GM21529 (cell line): Measurements from ENCODE around the gene C1orf74.

Source experiments
- ATAC-seq: cut with Tn5 transposase; IDR thresholded peaks from one replicate; pipeline ENCODE4 v1.9.1; 2021; ENCODE audit not compliant: unreplicated experiment

C1orf74 gene

DNA sequence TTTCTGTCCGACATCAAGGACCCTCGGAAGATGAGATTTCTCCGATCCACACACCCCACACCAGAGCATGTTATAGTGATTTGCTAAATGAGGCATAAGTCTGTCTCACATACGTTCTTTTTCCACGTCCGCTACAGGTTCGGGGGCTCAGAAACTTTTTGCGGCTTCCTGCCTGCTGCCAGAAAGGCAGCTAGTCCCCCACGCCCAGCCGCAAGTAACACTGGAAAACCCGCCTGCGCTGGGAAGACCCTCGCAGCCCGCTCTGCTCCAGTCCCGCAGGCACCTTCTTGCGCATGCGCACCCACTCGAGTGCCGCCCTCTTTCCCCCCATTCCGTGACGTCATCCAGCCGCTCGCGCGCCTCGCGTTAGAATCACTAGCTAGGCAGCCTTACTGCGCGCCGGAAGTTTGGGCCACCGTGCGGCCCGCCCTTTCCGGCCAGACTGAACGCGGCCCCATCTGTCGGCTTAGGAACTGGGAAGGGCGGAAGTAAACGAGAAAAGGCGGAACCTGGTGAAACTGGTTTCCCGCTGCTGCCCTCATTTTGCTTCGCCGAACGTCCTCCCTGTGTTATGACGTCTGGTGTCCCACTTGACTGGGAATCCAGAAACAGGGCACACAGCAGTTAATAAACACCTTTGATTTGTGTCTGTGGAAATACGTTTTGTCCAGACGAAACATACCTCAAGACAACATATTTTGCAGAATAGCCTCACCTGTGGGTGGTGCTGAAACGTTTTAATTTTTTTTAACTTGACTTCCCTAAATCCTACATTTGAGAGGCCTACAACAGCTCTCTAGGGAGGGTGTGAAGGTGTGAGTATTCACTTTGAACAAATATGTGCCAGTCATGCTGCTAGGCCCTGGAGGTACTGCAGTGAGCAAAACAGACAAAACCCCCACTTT, at the start of gene C1orf74:
TSS of gene C1orf74 (minus strand) at position 295 of the 905 bp plus-strand sequence. CDS start 925 bp downstream, outside the sequence.
- ATAC-seq = peak; percentile 99

DNA sequence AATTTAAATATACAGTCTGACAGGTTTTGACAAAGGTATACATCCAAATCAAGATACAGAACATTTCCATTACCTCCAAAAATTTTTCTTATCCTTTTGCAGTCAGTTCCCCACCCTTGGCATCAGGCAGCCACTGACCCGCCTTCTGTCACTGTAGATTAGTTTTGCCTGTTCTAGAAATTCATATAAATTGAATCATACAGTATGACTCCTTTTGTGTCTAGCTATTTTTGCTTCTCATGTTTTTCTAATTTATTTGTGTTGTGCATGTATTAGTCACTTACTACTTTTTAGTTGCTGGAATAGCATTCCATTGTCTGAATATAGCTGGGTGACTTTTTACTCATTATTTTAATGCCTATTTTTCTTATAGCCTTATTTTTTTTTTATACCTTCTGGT, 47.3 kb upstream of the C1orf74 start:
- ATAC-seq = no peak

DNA sequence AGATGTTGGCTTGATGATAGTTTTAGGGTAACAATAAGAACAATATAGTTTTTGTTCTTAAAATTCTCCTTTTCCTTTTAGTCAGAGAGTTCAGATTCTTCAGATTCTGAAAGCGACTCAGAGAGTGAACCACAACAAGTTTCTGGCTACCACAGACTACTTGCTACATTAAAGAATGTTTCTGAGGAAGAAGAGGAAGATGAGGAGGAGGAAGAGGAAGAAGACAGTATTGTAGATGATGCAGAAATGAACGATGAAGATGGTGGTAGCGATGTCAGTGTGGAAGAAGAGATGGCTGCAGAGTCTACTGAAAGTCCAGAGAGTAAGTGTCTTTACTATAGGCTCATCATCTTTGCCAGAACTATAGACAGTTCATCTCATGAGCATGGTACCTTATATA, 46.4 kb upstream of the C1orf74 start:
- ATAC-seq = no peak

DNA sequence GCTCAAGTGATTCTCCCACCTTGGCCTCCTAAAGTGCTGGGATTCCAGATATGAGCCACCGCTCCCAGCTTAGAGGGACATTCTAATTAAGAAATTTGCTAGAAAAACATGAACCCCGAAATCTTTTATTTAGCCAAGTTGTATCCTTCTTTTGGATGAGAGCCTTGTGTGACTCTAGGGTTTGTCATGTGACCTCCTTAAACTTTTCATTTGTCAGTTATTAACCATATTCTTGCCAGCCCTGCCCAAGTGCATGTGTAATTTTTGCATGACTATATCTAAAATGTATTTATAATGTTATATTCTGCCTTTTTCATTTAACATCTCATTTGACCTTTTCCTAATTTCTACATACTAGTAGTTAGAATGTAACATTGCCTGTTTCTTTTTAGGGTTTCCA, 45.4 kb upstream of the C1orf74 start:
- no peak for ATAC-seq

DNA sequence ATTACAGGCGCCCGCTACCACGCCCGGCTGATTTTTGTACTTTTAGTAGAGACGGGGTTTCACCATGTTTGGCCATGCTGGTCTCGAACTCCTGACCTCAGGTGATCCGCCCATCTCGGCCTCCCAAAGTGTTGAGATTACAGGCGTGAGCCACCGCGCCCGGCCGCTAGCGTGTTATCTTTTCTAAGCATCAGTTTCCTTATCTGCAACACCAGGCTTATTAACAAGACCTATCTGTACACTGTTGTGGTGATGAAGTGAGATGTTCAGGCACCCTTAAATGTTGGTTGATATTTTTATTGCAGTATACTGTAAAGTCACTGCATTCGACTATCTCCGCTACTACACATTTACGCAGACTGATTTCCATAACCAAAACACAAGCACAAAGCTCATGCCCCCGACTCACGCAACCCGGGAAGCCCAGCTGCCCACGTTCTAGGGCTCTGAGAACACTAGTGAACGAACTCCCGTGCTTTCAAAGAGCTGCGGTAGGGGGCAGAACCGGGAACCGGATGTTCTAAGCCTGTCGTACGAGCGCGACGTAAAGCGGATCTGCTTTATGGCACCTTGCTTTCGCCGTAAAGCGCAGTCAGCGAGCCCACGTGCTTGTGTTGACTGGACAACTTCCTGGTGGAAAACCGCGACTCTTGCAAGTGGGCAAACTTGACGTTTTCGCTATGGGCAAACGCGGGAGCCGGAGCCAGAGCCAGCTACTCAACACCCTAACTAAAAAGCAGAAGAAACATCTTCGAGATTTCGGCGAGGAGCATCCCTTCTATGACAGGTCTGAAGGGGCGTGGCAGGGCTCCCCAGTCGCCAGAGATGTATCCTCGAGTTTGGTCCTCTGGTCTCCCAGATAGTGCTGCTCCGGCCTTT, 43.3 kb upstream of the C1orf74 start, which contains the start of gene UTP25:
TSS of gene UTP25 (plus strand) at position 589 of the 879 bp plus-strand sequence. CDS start at position 681, 92 bp downstream.
- peak; percentile 90 for ATAC-seq

DNA sequence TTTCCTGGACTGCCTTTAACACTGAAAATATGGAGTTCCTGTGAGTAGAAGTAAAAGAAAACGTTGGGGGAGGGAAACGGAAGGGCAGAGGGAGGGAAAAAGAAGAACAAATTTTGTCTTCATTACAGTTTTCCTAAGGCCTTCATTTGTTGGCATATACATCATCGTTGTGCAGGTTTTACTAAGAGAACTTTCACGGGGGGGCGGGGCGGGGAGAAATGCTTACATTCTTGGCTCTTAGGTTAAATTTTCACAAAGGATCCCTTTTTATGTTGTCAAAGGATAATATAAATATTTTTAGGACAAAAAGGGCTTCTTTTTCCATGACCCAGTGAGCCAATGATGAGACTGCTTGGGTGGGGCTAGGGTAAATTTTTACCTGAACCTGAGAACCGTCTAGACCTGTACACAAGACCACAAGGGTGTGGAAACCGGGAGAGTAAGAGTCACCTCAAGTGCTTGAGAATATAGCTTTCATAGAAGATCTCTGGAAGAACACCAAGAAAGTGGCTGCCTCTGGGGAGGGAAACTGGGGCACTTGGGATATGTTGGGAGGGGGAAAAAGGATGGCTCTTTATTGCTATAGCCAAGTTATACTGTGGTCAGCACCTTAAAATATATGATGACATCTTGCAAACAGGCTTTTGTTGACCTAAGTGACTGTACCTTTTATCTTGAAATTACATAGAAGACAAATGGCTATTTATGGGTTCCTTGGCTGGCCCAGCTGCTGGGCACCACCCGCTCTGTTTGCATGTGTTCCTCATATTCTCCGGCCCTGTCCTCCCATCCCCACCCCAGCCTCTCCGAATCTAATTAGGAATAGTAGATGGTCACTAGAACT, 41.5 kb upstream of the C1orf74 start:
- ATAC-seq = no peak

DNA sequence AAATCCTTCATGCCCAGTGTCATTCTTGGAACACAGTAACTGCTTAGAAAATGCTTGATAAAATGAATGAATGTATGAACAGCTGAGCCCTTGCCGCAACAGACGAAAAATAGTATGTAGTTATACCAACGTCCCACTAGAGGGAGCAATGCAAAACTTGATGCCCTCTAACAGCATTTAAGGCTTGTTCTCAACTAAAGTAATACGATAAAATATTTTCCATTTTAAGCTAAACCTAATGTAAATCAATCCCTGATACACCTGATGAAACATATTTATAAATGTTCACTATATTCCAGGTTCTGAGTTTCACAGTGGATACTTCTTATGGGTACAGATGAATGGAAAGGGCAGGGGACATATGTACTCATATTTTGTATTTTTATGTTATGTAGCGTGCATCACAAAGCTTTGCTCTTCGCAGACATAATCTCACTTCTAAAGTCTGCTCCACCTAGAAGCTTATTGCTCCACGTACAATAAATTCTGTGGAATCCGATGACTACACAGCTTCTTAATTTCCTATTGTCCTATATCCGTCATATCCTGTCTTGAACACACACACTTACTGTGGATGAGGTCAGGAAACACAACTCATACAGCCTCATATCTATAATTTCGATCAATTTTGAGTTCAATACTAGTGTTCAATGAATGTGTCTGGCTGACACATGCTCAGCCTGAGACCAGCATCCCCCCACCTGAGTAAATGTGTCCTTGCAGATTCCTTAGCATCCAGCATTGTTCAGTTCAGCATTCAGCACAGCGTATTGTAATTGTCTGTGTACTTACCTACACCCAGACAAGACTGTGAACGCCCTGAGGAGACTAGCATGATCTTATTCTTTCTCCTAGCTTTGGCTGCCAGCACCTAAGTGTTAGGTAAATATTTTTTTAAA, 39.0 kb upstream of the C1orf74 start:
- ATAC-seq = peak; percentile 37

DNA sequence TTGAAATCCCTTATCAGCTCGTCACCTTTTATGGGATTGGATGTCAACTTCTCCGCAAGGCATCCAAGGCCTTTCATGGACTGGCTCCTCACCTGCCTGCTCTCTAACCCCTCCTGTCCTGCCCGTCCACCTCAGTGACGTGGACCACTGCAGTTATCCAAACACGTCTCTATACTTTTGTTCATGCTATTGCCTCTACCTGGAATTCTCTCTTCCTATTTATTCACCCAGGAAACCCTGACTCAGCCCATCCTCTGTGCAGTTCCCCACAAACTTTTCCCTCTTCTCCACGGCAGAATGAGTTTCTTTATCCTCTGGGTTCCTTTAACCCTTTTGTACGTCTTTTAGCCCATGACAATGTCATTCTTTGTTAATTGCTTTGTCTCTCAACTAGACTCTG, 38.3 kb upstream of the C1orf74 start:
- no peak for ATAC-seq

DNA sequence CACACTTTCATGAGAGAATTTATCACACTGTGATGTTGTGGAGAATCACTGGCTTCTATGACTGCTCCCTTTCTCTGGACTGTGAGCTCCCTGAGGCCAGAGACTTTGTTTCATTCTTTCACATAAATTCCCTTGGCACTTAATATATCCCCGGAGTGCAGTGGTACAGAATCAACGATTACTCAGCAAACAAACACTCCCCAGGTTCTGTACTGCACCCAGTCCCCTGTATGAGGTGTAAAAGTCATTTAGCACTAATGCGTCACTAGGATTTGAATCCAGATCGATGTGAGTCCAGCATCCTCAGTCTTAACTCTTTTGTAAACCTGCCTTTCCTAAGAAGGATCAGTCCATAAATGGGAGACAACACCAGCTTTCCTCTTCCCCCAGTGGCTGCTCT, 36.6 kb upstream of the C1orf74 start:
- no peak for ATAC-seq

DNA sequence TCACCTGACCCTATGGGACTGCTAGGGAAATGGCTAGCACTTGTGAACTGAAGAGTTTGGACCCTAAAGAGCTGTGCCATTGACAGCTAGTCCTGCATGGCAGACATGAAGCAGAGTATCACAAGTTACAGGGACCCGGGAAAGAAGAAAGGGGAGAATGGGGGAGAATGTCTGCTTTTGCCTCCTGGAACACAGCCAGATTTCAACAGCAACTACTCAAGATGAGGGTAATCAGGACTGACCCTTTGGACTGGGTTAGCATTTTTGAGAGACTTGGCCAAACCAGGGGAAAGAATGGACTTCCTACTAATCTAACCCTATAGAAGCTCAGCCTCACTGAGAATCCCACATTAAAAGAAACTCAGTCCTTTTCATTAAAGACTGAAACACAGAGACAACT, 34.7 kb upstream of the C1orf74 start:
- no peak for ATAC-seq

DNA sequence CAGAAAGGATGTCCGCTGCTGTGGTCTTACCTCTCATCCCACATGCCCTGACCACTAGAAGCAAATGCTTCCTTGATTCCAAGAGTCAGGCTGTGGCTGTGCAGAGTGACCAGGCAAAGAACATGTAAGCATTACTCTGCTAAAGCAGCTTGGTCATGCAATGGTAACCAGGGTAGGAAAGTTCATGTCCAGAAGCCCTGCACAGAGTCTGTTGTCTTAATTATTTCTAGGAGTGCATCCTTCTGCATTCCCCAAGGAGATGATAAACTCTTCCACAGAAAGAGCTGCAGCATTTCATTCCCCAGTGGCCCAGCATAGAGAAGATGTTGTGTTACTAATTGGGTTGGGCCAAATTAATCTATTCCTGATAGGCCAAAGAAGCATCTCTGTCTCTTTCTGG, 33.3 kb upstream of the C1orf74 start:
- ATAC-seq = no peak

DNA sequence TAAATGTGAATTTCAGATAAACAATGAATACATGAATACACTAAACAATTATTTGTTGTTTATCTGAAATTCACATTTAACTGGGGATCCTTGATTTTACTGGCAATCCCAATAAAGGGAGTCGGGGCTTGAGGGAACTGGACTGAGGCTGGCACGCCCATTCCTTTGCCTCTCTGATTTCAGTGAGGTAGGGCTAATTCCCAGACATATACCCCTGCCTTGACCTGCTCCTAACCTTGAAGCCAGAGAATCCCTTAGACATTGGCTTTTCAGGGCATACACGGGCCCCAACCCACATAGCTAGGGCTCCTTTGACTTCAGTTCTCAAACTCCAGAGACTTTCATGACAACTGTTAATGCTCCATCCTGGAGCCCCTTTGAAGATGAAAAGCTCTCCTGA, 32.6 kb upstream of the C1orf74 start:
- ATAC-seq = no peak

DNA sequence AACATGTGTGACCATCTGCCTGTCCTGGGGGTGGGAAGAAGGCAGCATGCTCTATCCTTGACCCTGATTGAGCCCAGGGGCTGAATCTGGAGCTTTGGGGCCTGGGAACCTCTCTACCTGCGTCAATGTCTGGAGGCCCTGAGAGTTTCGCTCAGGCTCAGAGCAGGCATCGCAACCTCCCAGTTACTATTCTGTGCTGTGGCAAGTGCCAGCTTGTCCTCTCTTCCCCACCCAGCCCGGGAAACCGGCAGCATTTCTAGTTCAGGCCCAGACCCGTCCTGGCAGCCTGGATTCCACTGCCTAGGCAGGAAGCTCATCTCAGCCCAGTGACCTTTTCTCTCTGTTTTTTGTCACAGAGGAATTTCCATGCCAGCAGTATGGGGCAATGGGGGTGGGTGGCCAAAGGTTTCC, 31.6 kb upstream of the C1orf74 start:
- no peak for ATAC-seq

DNA sequence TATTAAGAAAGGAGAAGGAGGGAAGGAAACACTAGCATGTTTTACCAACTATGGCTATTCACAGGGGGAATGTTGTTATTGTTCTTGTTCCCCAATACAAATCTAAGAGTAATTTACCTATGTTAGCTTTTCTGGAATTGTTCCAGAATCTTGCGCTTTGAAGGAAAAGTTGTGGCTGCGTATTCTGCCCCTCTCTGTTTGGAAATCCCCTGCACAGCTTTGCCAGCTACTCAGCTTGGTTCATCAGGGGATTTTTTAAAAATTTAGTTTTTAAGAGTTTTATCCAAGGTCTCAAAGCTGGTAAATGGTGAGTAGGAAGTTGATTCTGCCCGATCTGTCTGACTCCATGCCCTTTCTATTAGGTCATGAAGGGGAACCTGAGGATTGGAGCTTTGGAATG, 31.1 kb upstream of the C1orf74 start:
- ATAC-seq = no peak

DNA sequence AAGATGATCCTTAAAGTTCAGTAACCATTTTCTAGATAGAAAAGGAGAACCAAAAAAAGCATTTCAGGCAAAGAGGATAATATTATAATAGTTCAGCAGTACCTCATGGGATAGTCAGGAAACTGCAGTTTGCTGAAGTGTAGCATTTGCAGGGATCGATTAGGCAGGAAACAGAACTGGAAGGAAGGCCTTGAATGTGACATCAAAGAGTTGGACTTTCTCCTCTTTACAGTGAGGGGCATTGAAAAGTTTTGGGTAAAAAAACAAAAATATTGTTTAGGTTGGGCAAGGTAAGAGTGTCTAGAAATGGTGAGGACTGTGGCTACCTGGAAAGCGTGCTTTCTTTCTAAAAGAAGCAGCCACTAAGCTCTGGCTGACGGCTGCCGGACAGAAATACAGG, 29.5 kb upstream of the C1orf74 start:
- ATAC-seq = no peak

DNA sequence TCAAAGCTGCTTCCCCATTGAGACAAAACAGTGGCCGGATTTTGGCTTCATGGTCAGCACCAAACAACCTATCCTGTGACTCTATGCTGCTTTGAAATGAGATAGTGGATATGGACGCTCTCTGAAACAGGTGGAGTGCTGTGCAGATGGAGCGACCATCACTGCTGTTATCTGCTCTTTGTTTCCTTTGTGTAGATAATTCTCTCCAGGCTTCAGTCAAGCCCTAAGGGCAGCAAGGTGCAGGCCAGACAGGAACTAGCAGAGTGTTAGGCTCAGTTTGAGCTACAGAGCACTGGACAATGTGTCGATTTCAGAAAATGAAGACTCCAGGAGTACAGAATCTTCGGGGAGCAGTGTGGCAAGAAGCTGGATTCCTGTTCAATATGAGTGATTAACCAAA, 26.4 kb upstream of the C1orf74 start:
- ATAC-seq = no peak

DNA sequence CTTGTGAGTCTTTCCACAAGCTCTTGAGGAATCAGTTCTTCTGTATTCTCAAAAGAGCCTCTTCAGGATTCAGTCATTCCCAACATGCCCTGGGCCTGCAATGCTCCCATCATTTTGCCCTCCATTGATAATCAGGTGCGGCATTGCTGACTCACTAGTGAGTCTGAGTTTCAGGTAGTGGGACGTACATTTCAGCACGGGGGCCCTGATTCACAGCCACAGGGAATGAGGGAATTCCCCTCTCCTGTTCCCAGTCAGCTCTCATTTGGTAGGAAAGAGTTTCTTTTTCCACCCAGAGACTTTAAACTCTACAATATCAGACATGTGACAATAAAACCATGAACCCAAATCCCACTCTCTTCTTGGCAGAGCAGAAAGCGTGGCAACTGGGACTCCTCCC, 25.3 kb upstream of the C1orf74 start:
- no peak for ATAC-seq

DNA sequence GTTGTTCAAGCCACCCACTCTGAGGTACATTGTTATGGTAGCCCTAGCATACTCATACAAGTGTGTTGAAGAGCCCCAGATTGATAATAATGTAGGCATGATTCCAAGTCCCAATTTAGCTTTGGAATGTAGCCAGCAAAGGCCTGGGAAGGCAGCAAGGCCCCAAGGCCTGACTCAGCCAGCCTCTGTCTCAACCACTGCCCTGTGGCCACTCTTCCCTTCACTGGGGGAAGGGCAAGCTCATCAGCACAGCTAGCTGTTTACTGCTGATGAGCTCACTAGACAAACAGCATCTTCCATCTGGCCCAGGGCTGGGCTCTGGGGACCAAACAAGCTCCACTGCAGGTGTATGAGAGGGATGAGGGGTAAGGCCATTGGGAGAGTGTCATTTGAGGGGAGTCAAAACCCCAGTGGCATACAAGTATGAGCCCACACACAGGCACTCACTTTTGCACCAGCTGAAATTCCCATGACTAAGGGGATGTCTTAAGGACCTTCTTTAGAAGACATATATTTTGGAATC, 23.8 kb upstream of the C1orf74 start:
- ATAC-seq = no peak

DNA sequence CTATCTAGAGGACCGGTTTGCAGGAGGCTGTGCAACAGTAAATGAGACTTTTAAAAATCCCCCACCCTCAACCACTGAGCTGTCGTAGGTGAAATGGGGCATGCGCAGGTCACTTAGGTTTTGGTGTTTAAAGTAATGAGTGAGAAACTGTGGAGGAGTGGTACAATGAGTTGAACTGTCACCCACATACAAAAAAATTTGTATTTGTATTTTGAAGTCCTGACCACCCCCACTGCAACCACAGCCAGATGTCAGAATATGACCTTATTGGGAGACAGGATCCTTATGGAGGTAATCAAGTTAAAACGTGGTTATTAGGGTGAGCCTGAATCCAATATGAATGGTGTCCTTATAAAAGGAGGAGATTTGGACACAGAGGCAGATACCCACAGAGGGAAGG, 23.1 kb upstream of the C1orf74 start:
- ATAC-seq = no peak
